NT2/D1 (cell line): ENCODE data around the gene SS18.

Experiments used
- SUZ12 ChIP-seq: IDR thresholded peaks from 2 replicates; pipeline ENCODE4 v1.6.1; 2011; ENCODE audit not compliant: insufficient read length, insufficient read depth; ENCODE audit errors: extremely low read depth
- YY1 ChIP-seq: IDR thresholded peaks from 2 replicates; pipeline ENCODE4 v1.6.1; 2011; ENCODE audit not compliant: insufficient read length, insufficient read depth
- ZNF274 ChIP-seq: IDR thresholded peaks from 2 replicates; pipeline ENCODE4 v1.6.1; 2011; ENCODE audit warnings: mild to moderate bottlenecking, low read depth, low read length

GRCh38 chr18:26088487-26088886 is 1.9 kb downstream of the SS18 start:
- TF ChIP-seq SUZ12, result no peak
- no peak for TF ChIP-seq ZNF274
- TF ChIP-seq YY1, result no peak
